SK-N-SH treated with all-trans-retinoic acid at 6 μM for 48 hours (cell line): ENCODE results near the gene KRT75.
A peak's percentile ranks its signal among the peaks of the same experiment; 100 is the strongest.

ENCODE experiments used
- ATAC-seq: fragments of 200-7000 bp; cut with Tn5 transposase; 3 replicates; pipeline ENCODE4 v1.9.1; 2020; ENCODE audit warnings: mild to moderate bottlenecking, moderate library complexity
- BACH2 ChIP-seq: fragments of 250-450 bp; sonication (Bioruptor Pico); IDR thresholded peaks from 2 replicates; pipeline ENCODE4 v1.9.0; 2021; ENCODE audit warnings: mild to moderate bottlenecking, borderline replicate concordance
- CREB5 ChIP-seq: fragments of 250-450 bp; sonication (Bioruptor Pico); IDR thresholded peaks from 2 replicates; pipeline ENCODE4 v1.5.1; 2020; ENCODE audit warnings: low read depth, mild to moderate bottlenecking, moderate library complexity
- CSDC2 ChIP-seq: fragments of 250-450 bp; sonication (Bioruptor Pico); IDR thresholded peaks from 2 replicates; pipeline ENCODE4 v1.5.0; 2020; ENCODE audit warnings: mild to moderate bottlenecking, moderate library complexity
- CSRNP3 ChIP-seq: fragments of 250-450 bp; sonication (Bioruptor Pico); IDR thresholded peaks from 2 replicates; pipeline ENCODE4 v1.5.1; 2021; ENCODE audit warnings: mild to moderate bottlenecking, moderate library complexity
- ESRRG ChIP-seq: fragments of 250-450 bp; sonication (Bioruptor Pico); IDR thresholded peaks from 2 replicates; pipeline ENCODE4 v1.6.1; 2021; ENCODE audit warnings: mild to moderate bottlenecking
- GLIS3 ChIP-seq: fragments of 250-450 bp; sonication (Bioruptor Pico); IDR thresholded peaks from 2 replicates; pipeline ENCODE4 v1.5.0; 2020; ENCODE audit warnings: mild to moderate bottlenecking, moderate library complexity
- ISL1 ChIP-seq: fragments of 250-450 bp; sonication (Bioruptor Pico); IDR thresholded peaks from 2 replicates; pipeline ENCODE4 v2.1.2; 2022; ENCODE audit warnings: mild to moderate bottlenecking, moderate library complexity
- OSR1 ChIP-seq: fragments of 250-450 bp; sonication (Bioruptor Pico); IDR thresholded peaks from 2 replicates; pipeline ENCODE4 v1.8.0; 2022; ENCODE audit warnings: moderate library complexity, mild to moderate bottlenecking, inconsistent platforms
- PATZ1 ChIP-seq: fragments of 250-450 bp; sonication (Bioruptor Pico); IDR thresholded peaks from 2 replicates; pipeline ENCODE4 v1.8.0; 2020; ENCODE audit warnings: mild to moderate bottlenecking, moderate library complexity, borderline replicate concordance
- POU6F1 ChIP-seq: fragments of 250-450 bp; sonication (Bioruptor Pico); IDR thresholded peaks from 2 replicates; pipeline ENCODE4 v1.8.0; 2021; ENCODE audit warnings: low read depth, mild to moderate bottlenecking, moderate library complexity, borderline replicate concordance
- PPARA ChIP-seq: fragments of 250-450 bp; sonication (Bioruptor Pico); IDR thresholded peaks from 2 replicates; pipeline ENCODE4 v1.5.0; 2020; ENCODE audit warnings: mild to moderate bottlenecking, borderline replicate concordance
- RARB ChIP-seq: fragments of 250-450 bp; sonication (Bioruptor Pico); IDR thresholded peaks from 2 replicates; pipeline ENCODE4 v1.8.0; 2021; ENCODE audit warnings: mild to moderate bottlenecking, moderate library complexity
- SNAI2 ChIP-seq: fragments of 250-450 bp; sonication (Bioruptor Pico); IDR thresholded peaks from 2 replicates; pipeline ENCODE4 v1.5.0; 2020; ENCODE audit warnings: mild to moderate bottlenecking, moderate library complexity
- TCF4 ChIP-seq: fragments of 250-450 bp; sonication (Bioruptor Pico); IDR thresholded peaks from 2 replicates; pipeline ENCODE4 v1.8.0; 2021; ENCODE audit warnings: mild to moderate bottlenecking, moderate library complexity, borderline replicate concordance
- TOX ChIP-seq: fragments of 250-450 bp; sonication (Bioruptor Pico); IDR thresholded peaks from 2 replicates; pipeline ENCODE4 v1.8.0; 2021; ENCODE audit warnings: mild to moderate bottlenecking, moderate library complexity, borderline replicate concordance
- TSHZ2 ChIP-seq: fragments of 250-450 bp; sonication (Bioruptor Pico); IDR thresholded peaks from 2 replicates; pipeline ENCODE4 v1.5.0; 2020; ENCODE audit warnings: mild to moderate bottlenecking, moderate library complexity
- ZC3H10 ChIP-seq: fragments of 250-450 bp; sonication (Bioruptor Pico); IDR thresholded peaks from 2 replicates; pipeline ENCODE4 v1.5.1; 2021; ENCODE audit warnings: mild to moderate bottlenecking, moderate library complexity
- ZFP3 ChIP-seq: fragments of 250-450 bp; sonication (Bioruptor Pico); IDR thresholded peaks from 2 replicates; pipeline ENCODE4 v1.5.0; 2020; ENCODE audit warnings: mild to moderate bottlenecking, moderate library complexity
- ZFP30 ChIP-seq: fragments of 450-650 bp; formaldehyde crosslinking; IDR thresholded peaks from 2 replicates; pipeline ENCODE4 v1.5.0; 2022; ENCODE audit warnings: mild to moderate bottlenecking, moderate library complexity
- ZNF565 ChIP-seq: fragments of 450-650 bp; formaldehyde crosslinking; conservative IDR thresholded peaks from 2 replicates; pipeline ENCODE4 v1.5.0; 2020; ENCODE audit warnings: low read depth, mild to moderate bottlenecking, moderate library complexity
- ZNF70 ChIP-seq: fragments of 450-650 bp; formaldehyde crosslinking; IDR thresholded peaks from 2 replicates; pipeline ENCODE4 v1.5.0; 2020; ENCODE audit warnings: mild to moderate bottlenecking, moderate library complexity

KRT75 gene

GRCh38 chr12:52381206-52381605 lies 53.0 kb downstream of the KRT75 start:
- TF ChIP-seq ESRRG (CRISPR knock-in tag) (no peak), TCF4 (CRISPR knock-in tag) (no peak), CSRNP3 (CRISPR knock-in tag) (no peak), ZNF70 (no peak), ZFP3 (CRISPR knock-in tag) (no peak), PPARA (CRISPR knock-in tag) (no peak), CREB5 (no peak), ZFP30 (CRISPR knock-in tag) (no peak), CSDC2 (no peak), PATZ1 (no peak), SNAI2 (CRISPR knock-in tag) (no peak), TOX (CRISPR knock-in tag) (no peak), RARB (CRISPR knock-in tag) (no peak), ISL1 (no peak), POU6F1 (CRISPR knock-in tag) (no peak), OSR1 (CRISPR knock-in tag) (no peak), TSHZ2 (CRISPR knock-in tag) (no peak), GLIS3 (CRISPR knock-in tag) (no peak), ZNF565 (CRISPR knock-in tag) (no peak)
- ATAC-seq: no peak

GRCh38 chr12:52380271-52380694 lies 53.9 kb downstream of the KRT75 start:
- peak; percentile 92 for ATAC-seq
- no peak for TF ChIP-seq ESRRG (CRISPR knock-in tag)

GRCh38 chr12:52379536-52379935 lies 54.6 kb downstream of the KRT75 start:
- TF ChIP-seq ZNF70: no peak
- no peak for TF ChIP-seq ZNF565 (CRISPR knock-in tag)
- TF ChIP-seq BACH2 (CRISPR knock-in tag): no peak
- no peak for TF ChIP-seq PPARA (CRISPR knock-in tag)
- no peak for TF ChIP-seq ISL1
- no peak for TF ChIP-seq ZC3H10 (CRISPR knock-in tag)
- no peak for TF ChIP-seq PATZ1
- ATAC-seq: no peak
